Stomach (tissue), 19 donors: Measurements from ENCODE around the gene APOL3. TPM values are rescaled to one million over a fixed set of nuclear protein-coding genes. Genes with fewer than 3 reads are reported as not detected.
"Not testable (repeated sequence)": the region's sequence is repeated elsewhere in the genome, so short reads cannot be mapped to it uniquely, and the experiment has no call there.

Source experiments
- DNase-seq, 2 donors: peaks; one replicate each; pipeline versions ENCODE4 v3.0.0 to v3.0.0-alpha.2; 2013 to 2019
- H3K27ac ChIP-seq, 5 donors: fragments of 200-600 bp in 4 of 5; sonication (generic) in 4 of 5; one replicate each; pipeline ENCODE4 v1.5.1; 2013 to 2019; ENCODE audit warnings: mild to moderate bottlenecking in 1 of 5, moderate library complexity in 1 of 5
- H3K27me3 ChIP-seq, 3 donors: fragments of 200-600 bp; sonication (generic); one replicate each; pipeline ENCODE4 v1.5.1; 2017 to 2019; ENCODE audit warnings: mixed run types in 1 of 3
- H3K36me3 ChIP-seq, 4 donors: fragments of 200-600 bp; sonication (generic); 1 replicate in 3 of 4; 2 replicates in 1 of 4; pipeline ENCODE4 v1.5.1; 2016 to 2019
- H3K4me1 ChIP-seq, 4 donors: fragments of 200-600 bp; sonication (generic); one replicate each; pipeline ENCODE4 v1.5.1; 2016 to 2019
- H3K4me3 ChIP-seq, 4 donors: fragments of 200-600 bp; sonication (generic) in 3 of 4; one replicate each; pipeline ENCODE4 v1.5.1; 2016 to 2019; ENCODE audit warnings: mild to moderate bottlenecking in 1 of 4
- H3K9me3 ChIP-seq, 4 donors: fragments of 200-600 bp; sonication (generic); one replicate each; pipeline ENCODE4 v1.5.1; 2016 to 2019
- EP300 ChIP-seq: sonication (generic); formaldehyde crosslinking; IDR thresholded peaks from one replicate; pipeline ENCODE4 v1.6.1; 2017; ENCODE audit warnings: antibody characterized with exemption
- POLR2A ChIP-seq, 4 donors: fragments of 450-650 bp; IDR thresholded peaks; one replicate each; pipeline ENCODE4 v1.6.1; 2016; ENCODE audit warnings: antibody characterized with exemption in 4 of 4, control low read depth in 2 of 4, mild to moderate bottlenecking in 1 of 4, moderate library complexity in 1 of 4
- POLR2AphosphoS5 ChIP-seq, 3 donors: sonication (generic); formaldehyde crosslinking; IDR thresholded peaks; one replicate each; pipeline ENCODE4 v1.6.1; 2016; ENCODE audit warnings: antibody characterized with exemption in 3 of 3
- WGBS, 5 donors: extraction: QIAGEN DNeasy Blood & Tissue Kit in 3 of 5; methylation state at CpG; one replicate each; pipeline versions ENCODE4 v1.1.5 to v1.1.7; 2013 to 2018; 5-methylcytosine and 5-hydroxymethylcytosine counted together
- intact Hi-C: fragments of 100-400 bp; cut with DNase I; formaldehyde crosslinking; loops from one replicate; pipeline ENCODE4 v1.15.1; 2023; ENCODE audit warnings: low total_unique reads
- long read RNA-seq, 10 donors: transcript quantifications; one replicate each; lab custom pipeline, GENCODE V29; 2026
- polyA plus RNA-seq, 3 donors: library from polyadenylated mRNA; stranded (reverse); fragments of 200-250 nt; gene quantifications; one replicate each; pipeline ENCODE4 v1.2.3, GENCODE V29; 2013
- total RNA-seq, 5 donors: library from RNA; depleted of rRNA; stranded (reverse); fragments of >200 nt; gene quantifications; one replicate each; pipeline versions ENCODE4 v1.1.0 to v1.2.3, GENCODE V29; 2014 to 2016
- TF ChIP-seq, protein P1 (sequence below), 7 experiments: fragments of 450-650 bp in 4 of 7; fragments of 200-600 bp in 3 of 7; sonication (generic) in 3 of 7; IDR thresholded peaks; one replicate each; pipeline ENCODE4 v1.5.1; 2016 to 2019; ENCODE audit warnings: antibody characterized with exemption in 7 of 7, control low read depth in 2 of 7, mild to moderate bottlenecking in 1 of 7
- donor health status: healthy with polysubstance abuse.
- donor health status: Bipolar disorder and iron deficiency.
- donor health status: healthy.

Gene APOL3, protein sequence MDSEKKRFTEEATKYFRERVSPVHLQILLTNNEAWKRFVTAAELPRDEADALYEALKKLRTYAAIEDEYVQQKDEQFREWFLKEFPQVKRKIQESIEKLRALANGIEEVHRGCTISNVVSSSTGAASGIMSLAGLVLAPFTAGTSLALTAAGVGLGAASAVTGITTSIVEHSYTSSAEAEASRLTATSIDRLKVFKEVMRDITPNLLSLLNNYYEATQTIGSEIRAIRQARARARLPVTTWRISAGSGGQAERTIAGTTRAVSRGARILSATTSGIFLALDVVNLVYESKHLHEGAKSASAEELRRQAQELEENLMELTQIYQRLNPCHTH
- total RNA-seq (10 to 100 TPM in 3 of 5 donors, 1 to 10 TPM in 1, not detected in 1; 2.9 to 29.9 (median 17.5) TPM), polyA plus RNA-seq (10 to 100 TPM; 12.1 to 20.1 (median 13.9) TPM)
- long read RNA-seq, donor 1, partial matches to known transcripts: 0 of 1 reads
- long read RNA-seq, donor 1, other reads (novel, unspliced or antisense): 0 of 1 reads
- long read RNA-seq, donor 2: 0 reads
- long read RNA-seq, donor 3, partial matches to known transcripts: 0 of 1 reads
- long read RNA-seq, donor 3, other reads (novel, unspliced or antisense): 0 of 1 reads
- long read RNA-seq, donor 4: 0 reads
- long read RNA-seq, donor 5, partial matches to known transcripts: 0 of 1 reads
- long read RNA-seq, donor 5, other reads (novel, unspliced or antisense): 0 of 1 reads
- long read RNA-seq, donor 6, partial matches to known transcripts: 8 of 9 reads
- long read RNA-seq, donor 6, other reads (novel, unspliced or antisense): 0 of 9 reads
- long read RNA-seq, donor 7: 0 reads
- long read RNA-seq, donor 8, partial matches to known transcripts: 0 of 1 reads
- long read RNA-seq, donor 8, other reads (novel, unspliced or antisense): 0 of 1 reads
- long read RNA-seq, donor 9, partial matches to known transcripts: 0 of 1 reads
- long read RNA-seq, donor 9, other reads (novel, unspliced or antisense): 0 of 1 reads
- long read RNA-seq, donor 10, partial matches to known transcripts: 0 of 1 reads
- long read RNA-seq, donor 10, other reads (novel, unspliced or antisense): 0 of 1 reads

DNA sequence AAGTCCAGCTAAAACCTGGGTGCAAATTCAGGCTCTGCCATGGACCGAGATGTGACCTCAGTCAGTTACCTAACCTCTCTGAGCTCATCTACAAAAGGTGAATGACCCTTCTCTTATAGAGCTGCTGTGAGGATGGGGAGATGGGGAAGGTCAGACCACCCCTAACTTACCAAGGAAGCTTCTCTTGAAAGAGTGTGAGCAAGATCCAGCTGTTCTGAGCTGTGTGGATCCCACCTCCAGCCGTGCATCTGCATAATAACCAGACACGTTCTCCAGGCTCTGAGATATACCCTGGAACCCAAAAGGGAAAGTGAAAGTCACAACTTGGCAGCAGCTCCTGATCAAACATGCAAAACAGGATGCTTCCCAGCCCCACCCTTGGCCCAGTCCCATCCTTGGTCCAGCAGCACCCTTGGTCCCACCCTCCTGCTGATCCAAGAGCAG, at the start of gene APOL3:
APOL3 (minus strand) TSS at position 257 of the 444 bp plus-strand sequence. CDS start 11,700 bp downstream, outside the sequence.
- no peaks in the 10 kb centered on the region for H3K27me3 ChIP-seq
- TF ChIP-seq POLR2AphosphoS5 (IDR thresholded peaks at IDR 0.05) (peak; percentile 70 to 85 (median 81)), EP300 (no peak)
- H3K36me3 ChIP-seq: no peaks in the 10 kb centered on the region
- H3K9me3 ChIP-seq: no peaks in the 10 kb centered on the region
- 16 to 23% (median 17%) methylated on average over 3 of the region's 3 CpGs for WGBS, 5 donors
- intact Hi-C loops: no loop called here
- peak within 1 kb of the TSS; percentile 28 to 60 (median 35) for H3K4me3 ChIP-seq
- H3K27ac ChIP-seq: peak within 1 kb of the TSS; percentile 35 to 91 (median 86)
- DNase-seq: peak; percentile 74 to 88
- H3K4me1 ChIP-seq: peaks cover 31 to 64% (median 45%) of the 10 kb centered on the region in 4 donors

DNA sequence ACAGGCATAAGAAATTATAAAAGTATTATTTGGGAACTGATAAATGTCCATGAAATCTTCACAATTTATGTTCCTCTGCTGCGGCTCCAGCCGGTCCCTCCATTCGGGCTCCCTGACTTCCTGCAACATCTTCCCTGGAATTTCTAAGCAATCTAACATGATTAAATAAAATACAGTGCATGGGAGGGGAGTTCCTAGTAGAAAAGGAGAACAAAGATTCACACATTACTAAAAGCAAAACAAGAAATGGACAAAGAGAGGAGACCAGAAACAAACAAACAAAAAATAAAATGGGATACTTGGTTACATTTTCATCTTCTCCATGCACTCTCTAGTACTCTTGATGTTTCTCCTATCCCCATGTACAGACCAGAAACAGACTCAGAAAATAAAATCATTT, 49.7 kb upstream of the APOL3 start:
- H3K27ac ChIP-seq: no peak overlapping the region
- 89 to 92% (median 90%) methylated on average over 3 of the region's 3 CpGs for WGBS, 5 donors

DNA sequence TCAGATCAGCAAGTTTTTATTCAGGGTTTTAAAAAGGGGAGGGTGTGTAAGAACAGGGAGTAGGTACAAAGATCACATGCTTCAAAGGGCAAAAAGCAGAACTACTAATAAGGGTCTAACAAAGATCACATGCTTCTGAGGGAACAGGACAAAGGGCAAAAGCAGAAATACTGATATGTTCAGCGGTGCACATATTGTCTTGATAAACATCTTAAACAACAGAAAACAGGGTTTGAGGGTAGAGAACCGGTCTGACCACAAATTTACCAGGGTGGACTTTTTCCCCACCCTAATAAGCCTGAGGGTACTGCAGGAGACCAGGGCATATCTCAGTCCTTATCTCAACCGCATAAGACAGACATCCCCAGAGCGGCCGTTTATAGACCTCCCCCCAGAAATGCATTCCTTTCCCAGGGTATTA, 48.9 kb upstream of the APOL3 start:
- DNase-seq, H3K27ac ChIP-seq, H3K27me3 ChIP-seq, H3K9me3 ChIP-seq, H3K4me3 ChIP-seq, intact Hi-C loops, H3K36me3 ChIP-seq: not testable (repeated sequence)
- 38 to 74% (median 60%) methylated on average over 5 of the region's 5 CpGs for WGBS, 5 donors
- H3K4me1 ChIP-seq: peaks cover 0 to 28% (median 0%) of the 10 kb centered on the region in 4 donors

More for the DNA sequence above, 49.7 kb upstream of the APOL3 start:
- Histone ChIP-seq H3K27me3 (no peaks in the 10 kb centered on the region), H3K9me3 (no peaks in the 10 kb centered on the region), H3K4me3 (no peak overlapping the region), H3K4me1 (peaks cover 0 to 24% (median 0%) of the 10 kb centered on the region in 4 donors), H3K36me3 (no peaks in the 10 kb centered on the region)
- DNase-seq: no peak
- intact Hi-C loops: no loop called here
- TF ChIP-seq, protein P1, sequence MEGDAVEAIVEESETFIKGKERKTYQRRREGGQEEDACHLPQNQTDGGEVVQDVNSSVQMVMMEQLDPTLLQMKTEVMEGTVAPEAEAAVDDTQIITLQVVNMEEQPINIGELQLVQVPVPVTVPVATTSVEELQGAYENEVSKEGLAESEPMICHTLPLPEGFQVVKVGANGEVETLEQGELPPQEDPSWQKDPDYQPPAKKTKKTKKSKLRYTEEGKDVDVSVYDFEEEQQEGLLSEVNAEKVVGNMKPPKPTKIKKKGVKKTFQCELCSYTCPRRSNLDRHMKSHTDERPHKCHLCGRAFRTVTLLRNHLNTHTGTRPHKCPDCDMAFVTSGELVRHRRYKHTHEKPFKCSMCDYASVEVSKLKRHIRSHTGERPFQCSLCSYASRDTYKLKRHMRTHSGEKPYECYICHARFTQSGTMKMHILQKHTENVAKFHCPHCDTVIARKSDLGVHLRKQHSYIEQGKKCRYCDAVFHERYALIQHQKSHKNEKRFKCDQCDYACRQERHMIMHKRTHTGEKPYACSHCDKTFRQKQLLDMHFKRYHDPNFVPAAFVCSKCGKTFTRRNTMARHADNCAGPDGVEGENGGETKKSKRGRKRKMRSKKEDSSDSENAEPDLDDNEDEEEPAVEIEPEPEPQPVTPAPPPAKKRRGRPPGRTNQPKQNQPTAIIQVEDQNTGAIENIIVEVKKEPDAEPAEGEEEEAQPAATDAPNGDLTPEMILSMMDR (IDR thresholded peaks at IDR 0.05): no peak
- TF ChIP-seq POLR2AphosphoS5 (IDR thresholded peaks at IDR 0.05): no peak
- no peak for TF ChIP-seq POLR2A (IDR thresholded peaks at IDR 0.05)
- TF ChIP-seq EP300: no peak

DNA sequence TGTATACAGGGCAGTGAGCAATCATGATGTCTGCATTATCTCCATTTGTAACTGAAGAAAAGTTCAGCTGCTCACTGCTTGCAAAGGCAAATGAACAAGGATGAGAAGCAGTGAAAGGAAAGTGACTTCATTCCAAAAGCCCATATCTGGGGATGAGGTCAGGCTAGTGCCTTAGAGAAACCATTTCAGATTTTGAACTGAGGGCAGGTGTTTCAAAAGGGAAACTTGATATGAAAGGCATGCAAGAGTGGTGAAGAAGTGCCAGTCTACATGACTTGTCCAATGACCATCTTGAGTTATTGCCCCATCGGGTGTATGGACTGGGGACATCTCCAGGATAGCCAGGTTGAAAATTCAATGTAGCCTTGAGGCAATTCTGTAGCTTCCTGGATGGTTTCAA, 48.4 kb upstream of the APOL3 start:
- H3K27ac ChIP-seq: no peak overlapping the region

More for the DNA sequence above, 48.4 kb upstream of the APOL3 start:
- no peaks in the 10 kb centered on the region for H3K27me3 ChIP-seq
- peaks cover 0 to 34% (median 1%) of the 10 kb centered on the region in 4 donors for H3K4me1 ChIP-seq
- WGBS, 5 donors: 90 to 100% (median 94%) methylated on average over 1 of the region's 1 CpG
- no peak overlapping the region for H3K4me3 ChIP-seq
- intact Hi-C loops: no loop called here
- DNase-seq: no peak
- no peaks in the 10 kb centered on the region for H3K36me3 ChIP-seq
- H3K9me3 ChIP-seq: no peaks in the 10 kb centered on the region
- TF ChIP-seq, protein P1 (IDR thresholded peaks at IDR 0.05): no peak
- TF ChIP-seq POLR2A (IDR thresholded peaks at IDR 0.05) (no peak), EP300 (no peak), POLR2AphosphoS5 (IDR thresholded peaks at IDR 0.05) (no peak)
